ENCODE results near the gene GALNT2.

GRCh38 chr1:230052665-230053064 lies 14.4 kb upstream of the GALNT2 start:
- TF ChIP-seq EZH2phosphoT487 (IDR thresholded peaks at IDR 0.05; ENCODE audit: borderline replicate concordance) (no peak), CTCF (conservative IDR thresholded peaks at IDR 0.05; ENCODE audit: low read length) (no peak)
